HCT116 (cell line): ENCODE measurements around the gene KCNMB2. TPM values are rescaled to one million over a fixed set of nuclear protein-coding genes. Genes with fewer than 3 reads are reported as not detected.

ENCODE experiments used
- ATAC-seq: fragments of 200-7000 bp; cut with Tn5 transposase; 2 replicates; pipeline ENCODE4 v1.9.1; 2020; ENCODE audit warnings: mild to moderate bottlenecking, moderate library complexity
- BruUV-seq: library from RNA; stranded (reverse); fragments of 400-500 nt; replicated peaks from 2 replicates; lab custom pipeline; 2021; lab: Mats Ljungman, UMichigan
- CTCF ChIA-PET: fragments of 300-600 bp; sonication (Branson Sonifier 250); formaldehyde crosslinking; loops from one replicate; lab custom pipeline; 2021; ENCODE audit warnings: antibody characterized with exemption; lab: Charles Lee
- POLR2A ChIA-PET: fragments of 300-600, 350-600 bp; sonication (Branson Sonifier 250); formaldehyde crosslinking; loops from one replicate; lab custom pipeline; 2021; ENCODE audit warnings: antibody characterized with exemption; lab: Charles Lee
- RAD21 ChIA-PET, 2 experiments: fragments of 300-600 bp; sonication (Branson Sonifier 250); formaldehyde crosslinking; loops; one replicate each; lab custom pipeline; 2023; ENCODE audit warnings: low total read pairs in 2 of 2; ENCODE audit not compliant: uncharacterized antibody in 2 of 2, unreplicated experiment in 2 of 2, low non-redundant PET in 1 of 2; lab: Charles Lee
- DNase-seq: peaks from one replicate; pipeline ENCODE4 v3.0.0-alpha.2; 2010; ENCODE audit warnings: low read depth, low spot score
- H2AFZ ChIP-seq: fragments of 200-600 bp; shearing (Covaris generic), sonication (generic); 2 replicates; pipeline ENCODE4 v1.6.1; 2017; ENCODE audit warnings: low read depth, mixed run types, mixed read lengths, antibody characterized with exemption, low read length; ENCODE audit not compliant: poor library complexity, severe bottlenecking
- H3K27ac ChIP-seq: 2 replicates; pipeline ENCODE4 v1.5.1; 2012; ENCODE audit warnings: low read depth, low read length
- H3K27me3 ChIP-seq: fragments of 200-600 bp; sonication (generic); 2 replicates; pipeline ENCODE4 v1.6.1; 2016; ENCODE audit warnings: mixed run types, low read length, mixed read lengths; ENCODE audit not compliant: insufficient read depth
- H3K36me3 ChIP-seq, 2 experiments: fragments of 200-500 bp in 1 of 2; fragments of 200-600 bp in 1 of 2; sonication (Bioruptor generic) in 1 of 2; sonication (generic) in 1 of 2; 2 replicates each; pipeline versions ENCODE4 v1.5.1 to v1.6.1; 2014 to 2016; ENCODE audit warnings: low read length in 2 of 2, inconsistent platforms in 1 of 2, mixed read lengths in 1 of 2, mixed run types in 1 of 2; ENCODE audit not compliant: insufficient read depth in 2 of 2, control insufficient read depth in 1 of 2
- H3K4me1 ChIP-seq, 2 experiments: fragments of 200-600 bp in 1 of 2; sonication (generic) in 1 of 2; 2 replicates each; pipeline versions ENCODE4 v1.5.1 to v1.6.1; 2012 to 2017; ENCODE audit warnings: low read length in 2 of 2, inconsistent platforms in 1 of 2, mild to moderate bottlenecking in 1 of 2, mixed read lengths in 1 of 2, mixed run types in 1 of 2, moderate library complexity in 1 of 2; ENCODE audit not compliant: insufficient read depth in 2 of 2, control insufficient read depth in 1 of 2
- H3K4me2 ChIP-seq: fragments of 200-600 bp; sonication (generic); 2 replicates; pipeline ENCODE4 v1.6.1; 2017; ENCODE audit warnings: mixed run types, low read length, mixed read lengths
- H3K4me3 ChIP-seq, 2 experiments: fragments of 200-600 bp in 1 of 2; sonication (generic) in 1 of 2; replicated peaks in 1 of 2; 2 replicates each; pipeline ENCODE4 v1.5.1; 2011 to 2016; ENCODE audit warnings: low read length in 2 of 2, control low read depth in 1 of 2, low read depth in 1 of 2, mild to moderate bottlenecking in 1 of 2, mixed read lengths in 1 of 2, mixed run types in 1 of 2
- H3K79me2 ChIP-seq: fragments of 200-600 bp; sonication (generic); 2 replicates; pipeline ENCODE4 v1.6.1; 2017; ENCODE audit warnings: mild to moderate bottlenecking, mixed run types, low read length, moderate library complexity, mixed read lengths; ENCODE audit not compliant: insufficient read depth
- H3K9ac ChIP-seq: fragments of 200-600 bp; sonication (generic); 2 replicates; pipeline ENCODE4 v1.6.1; 2016; ENCODE audit warnings: low read length, mixed read lengths
- H3K9me2 ChIP-seq: fragments of 200-600 bp; sonication (generic), shearing (Covaris generic); 2 replicates; pipeline ENCODE4 v1.6.1; 2017; ENCODE audit warnings: mixed run types, mild to moderate bottlenecking, moderate library complexity; ENCODE audit not compliant: insufficient read depth
- H3K9me3 ChIP-seq, 2 experiments: fragments of 200-500 bp in 1 of 2; fragments of 200-600 bp in 1 of 2; sonication (Bioruptor generic) in 1 of 2; sonication (generic) in 1 of 2; 2 replicates each; pipeline ENCODE4 v1.6.1; 2014 to 2017; ENCODE audit warnings: low read length in 2 of 2, mixed read lengths in 2 of 2, inconsistent platforms in 1 of 2, low read depth in 1 of 2, mild to moderate bottlenecking in 1 of 2, mixed run types in 1 of 2, moderate library complexity in 1 of 2; ENCODE audit not compliant: control insufficient read depth in 1 of 2, insufficient read depth in 1 of 2
- H4K20me1 ChIP-seq: fragments of 200-600 bp; sonication (generic), shearing (Covaris generic); 2 replicates; pipeline ENCODE4 v1.6.1; 2017; ENCODE audit warnings: mixed run types, mild to moderate bottlenecking, moderate library complexity; ENCODE audit not compliant: insufficient read depth
- ATF3 ChIP-seq: IDR thresholded peaks from 2 replicates; pipeline ENCODE4 v1.6.1; 2012
- CTCF ChIP-seq, 3 experiments: fragments of 200-600 bp in 1 of 3; sonication (generic) in 1 of 3; IDR thresholded peaks in 2 of 3; conservative IDR thresholded peaks in 1 of 3; 2 replicates each; pipeline ENCODE4 v1.5.1; 2012 to 2017; ENCODE audit warnings: low read depth in 2 of 3, low read length in 2 of 3, antibody characterized with exemption in 1 of 3, borderline replicate concordance in 1 of 3, control low read depth in 1 of 3, mild to moderate bottlenecking in 1 of 3, mixed read lengths in 1 of 3, mixed run types in 1 of 3, moderate library complexity in 1 of 3; ENCODE audit not compliant: insufficient read depth in 1 of 3
- EGR1 ChIP-seq: IDR thresholded peaks from 2 replicates; pipeline ENCODE4 v1.6.1; 2012; ENCODE audit warnings: low read depth
- ELF1 ChIP-seq: IDR thresholded peaks from 2 replicates; pipeline ENCODE4 v1.6.1; 2012; ENCODE audit warnings: low read depth, borderline replicate concordance
- EZH2 ChIP-seq: fragments of 200-600 bp; sonication (generic); IDR thresholded peaks from 2 replicates; pipeline ENCODE4 v1.6.1; 2017; ENCODE audit warnings: antibody characterized with exemption, mixed run types
- FOSL1 ChIP-seq: IDR thresholded peaks from 2 replicates; pipeline ENCODE4 v1.6.1; 2012; ENCODE audit warnings: low read depth
- JUND ChIP-seq: IDR thresholded peaks from 2 replicates; pipeline ENCODE4 v1.6.1; 2012
- POLR2A ChIP-seq: IDR thresholded peaks from 2 replicates; pipeline ENCODE4 v1.7.0; 2011; ENCODE audit warnings: borderline replicate concordance; ENCODE audit not compliant: insufficient read depth, insufficient read length; ENCODE audit errors: extremely low read depth
- SRF ChIP-seq: IDR thresholded peaks from 2 replicates; pipeline ENCODE4 v1.6.1; 2012; ENCODE audit warnings: low read depth
- YY1 ChIP-seq: IDR thresholded peaks from 2 replicates; pipeline ENCODE4 v1.6.1; 2011; ENCODE audit warnings: low read length, low read depth, moderate library complexity, mild to moderate bottlenecking; ENCODE audit not compliant: insufficient replicate concordance; ENCODE audit errors: extremely low read depth
- ZFX ChIP-seq: fragments of 450-650 bp; IDR thresholded peaks from 2 replicates; pipeline ENCODE4 v1.6.1; 2017
- intact Hi-C: fragments of 100-400 bp; cut with micrococcal nuclease; formaldehyde crosslinking; loops from 2 replicates; pipeline ENCODE4 v1.10.0; 2022
- total RNA-seq: library from RNA; stranded (reverse); gene quantifications from one replicate; pipeline ENCODE4 v1.2.1, GENCODE V29; 2021; ENCODE audit not compliant: unreplicated experiment

Gene KCNMB2
- total RNA-seq, 1 experiment from 2014 or later, result not detected

GRCh38 chr3:178529606-178530225 lies 6.5 kb upstream of the KCNMB2 start:
- no peak overlapping the region for H3K4me2 ChIP-seq
- RAD21 ChIA-PET, result no interaction called here
- intact Hi-C loops, result no loop called here
- TF ChIP-seq POLR2A (no peak), ZFX (no peak), CTCF (IDR thresholded peaks at IDR 0.05 in 2 of 3, conservative IDR thresholded peaks at IDR 0.05 in 1 of 3; ENCODE audit: borderline replicate concordance in 1 of 3, insufficient read depth in 1 of 3, low read depth in 2 of 3, low read length in 2 of 3) (no peak), YY1 (no peak), ELF1 (no peak)
- TF ChIP-seq, all 23 proteins: peak for 0
- Histone ChIP-seq H2AFZ (no peak overlapping the region), H3K27ac (no peak overlapping the region), H3K9me3 (no peaks in the 10 kb centered on the region), H3K27me3 (no peaks in the 10 kb centered on the region), H4K20me1 (no peaks in the 10 kb centered on the region), H3K9me2 (no peaks in the 10 kb centered on the region), H3K36me3 (no peaks in the 10 kb centered on the region), H3K4me3 (no peak overlapping the region), H3K79me2 (no peaks in the 10 kb centered on the region), H3K9ac (no peak overlapping the region), H3K4me1 (no peaks in the 10 kb centered on the region)
- no TSS peak for BruUV-seq
- no peak for DNase-seq
- ChIA-PET POLR2A (no interaction called here), CTCF (no interaction called here)
- ATAC-seq, result no peak

GRCh38 chr3:178532476-178532875 lies 3.8 kb upstream of the KCNMB2 start:
- Histone ChIP-seq H3K4me3 (no peak overlapping the region), H3K27me3 (no peaks in the 10 kb centered on the region), H4K20me1 (no peaks in the 10 kb centered on the region), H3K4me2 (no peak overlapping the region), H3K4me1 (no peaks in the 10 kb centered on the region), H3K27ac (no peak overlapping the region), H3K79me2 (no peaks in the 10 kb centered on the region), H3K9me3 (no peaks in the 10 kb centered on the region), H2AFZ (no peak overlapping the region), H3K9ac (no peak overlapping the region), H3K9me2 (no peaks in the 10 kb centered on the region), H3K36me3 (no peaks in the 10 kb centered on the region)
- ATAC-seq (no peak), DNase-seq (no peak)
- RAD21 ChIA-PET, result no interaction called here
- no peak for TF ChIP-seq EZH2
- no peak for TF ChIP-seq EGR1
- TF ChIP-seq ATF3, result no peak
- no peak for TF ChIP-seq SRF
- TF ChIP-seq FOSL1, result no peak
- no peak for TF ChIP-seq JUND
- TF ChIP-seq CTCF (IDR thresholded peaks at IDR 0.05 in 2 of 3, conservative IDR thresholded peaks at IDR 0.05 in 1 of 3; ENCODE audit: borderline replicate concordance in 1 of 3, insufficient read depth in 1 of 3, low read depth in 2 of 3, low read length in 2 of 3), result no peak
- POLR2A ChIA-PET, result no interaction called here
- no TSS peak for BruUV-seq
- CTCF ChIA-PET, result no interaction called here
- intact Hi-C loops, result no loop called here
